ENCODE data around the gene COX11. TPM values are rescaled to one million over a fixed set of nuclear protein-coding genes. Genes with fewer than 3 reads are reported as not detected.

The COX11 gene
- total RNA-seq, 1 donor from 2014 or later = 19.6 TPM

GRCh38 chr17:54920819-54921218 lies 47.6 kb downstream of the COX11 start:
- intact Hi-C loops (cut with DNase I) = no loop called here
- peaks cover 5 to 48% of the 10 kb centered on the region in 2 donors for H3K36me3 ChIP-seq
- TF ChIP-seq, protein P1, sequence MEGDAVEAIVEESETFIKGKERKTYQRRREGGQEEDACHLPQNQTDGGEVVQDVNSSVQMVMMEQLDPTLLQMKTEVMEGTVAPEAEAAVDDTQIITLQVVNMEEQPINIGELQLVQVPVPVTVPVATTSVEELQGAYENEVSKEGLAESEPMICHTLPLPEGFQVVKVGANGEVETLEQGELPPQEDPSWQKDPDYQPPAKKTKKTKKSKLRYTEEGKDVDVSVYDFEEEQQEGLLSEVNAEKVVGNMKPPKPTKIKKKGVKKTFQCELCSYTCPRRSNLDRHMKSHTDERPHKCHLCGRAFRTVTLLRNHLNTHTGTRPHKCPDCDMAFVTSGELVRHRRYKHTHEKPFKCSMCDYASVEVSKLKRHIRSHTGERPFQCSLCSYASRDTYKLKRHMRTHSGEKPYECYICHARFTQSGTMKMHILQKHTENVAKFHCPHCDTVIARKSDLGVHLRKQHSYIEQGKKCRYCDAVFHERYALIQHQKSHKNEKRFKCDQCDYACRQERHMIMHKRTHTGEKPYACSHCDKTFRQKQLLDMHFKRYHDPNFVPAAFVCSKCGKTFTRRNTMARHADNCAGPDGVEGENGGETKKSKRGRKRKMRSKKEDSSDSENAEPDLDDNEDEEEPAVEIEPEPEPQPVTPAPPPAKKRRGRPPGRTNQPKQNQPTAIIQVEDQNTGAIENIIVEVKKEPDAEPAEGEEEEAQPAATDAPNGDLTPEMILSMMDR (IDR thresholded peaks at IDR 0.05) = no peak

GRCh38 chr17:54919425-54919824 lies 49.0 kb downstream of the COX11 start:
- Histone ChIP-seq H3K27ac (no peak overlapping the region), H3K27me3 (no peaks in the 10 kb centered on the region), H3K4me3 (no peak overlapping the region), H3K4me1 (no peaks in the 10 kb centered on the region), H3K36me3 (peaks cover 9 to 62% of the 10 kb centered on the region in 2 donors), H3K9me3 (peaks cover 0 to 6% of the 10 kb centered on the region in 2 donors)
- intact Hi-C loops (cut with DNase I) = no loop called here
- TF ChIP-seq, protein P1 (IDR thresholded peaks at IDR 0.05) = no peak
- DNase-seq (ENCODE audit: low spot score in 2 of 2) = no peak

More at GRCh38 chr17:54920819-54921218, 47.6 kb downstream of the COX11 start:
- peaks cover 0 to 6% of the 10 kb centered on the region in 2 donors for H3K9me3 ChIP-seq
- DNase-seq (ENCODE audit: low spot score in 2 of 2) = no peak
- no peaks in the 10 kb centered on the region for H3K27me3 ChIP-seq
- H3K27ac ChIP-seq = no peak overlapping the region
- no peaks in the 10 kb centered on the region for H3K4me1 ChIP-seq
- H3K4me3 ChIP-seq = no peak overlapping the region

DNA sequence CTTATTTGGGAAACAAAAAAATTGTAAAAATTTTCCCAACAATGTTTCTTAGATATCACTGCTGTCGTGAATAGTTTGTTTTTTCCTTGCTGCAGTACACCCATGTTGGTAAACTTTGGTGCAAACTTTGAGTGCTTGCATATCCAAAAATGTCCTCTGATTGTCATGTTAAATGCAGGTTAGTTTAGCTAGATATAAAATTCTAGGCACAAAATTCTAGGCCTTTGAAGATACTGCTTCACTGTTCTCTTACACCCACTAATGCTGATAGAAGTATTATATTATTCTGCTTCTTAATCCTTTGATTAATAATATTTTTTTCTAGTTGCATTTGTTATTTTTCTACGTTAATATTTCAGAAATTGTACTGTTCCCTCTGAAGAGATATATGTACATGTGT lies 51.7 kb downstream of the COX11 start:
- Histone ChIP-seq H3K36me3 (peaks cover 11 to 64% of the 10 kb centered on the region in 2 donors), H3K4me1 (no peaks in the 10 kb centered on the region), H3K27ac (no peak overlapping the region), H3K9me3 (peaks cover 0 to 6% of the 10 kb centered on the region in 2 donors), H3K27me3 (no peaks in the 10 kb centered on the region), H3K4me3 (no peak overlapping the region)
- intact Hi-C loops (cut with DNase I) = no loop called here
- TF ChIP-seq, protein P1 (IDR thresholded peaks at IDR 0.05) = no peak
- no peak for DNase-seq (ENCODE audit: low spot score in 2 of 2)

Other genes starting within 250 kb of the COX11 start
- 31.0 TPM for gene TOM1L1, start 67.8 kb downstream of the COX11 start, total RNA-seq
- 4.9 TPM for gene STXBP4, start 111 bp upstream of the COX11 start, total RNA-seq